Measurements from ENCODE around the gene KIF17. TPM values are rescaled to one million over a fixed set of nuclear protein-coding genes. Genes with fewer than 3 reads are reported as not detected.
"Not testable (repeated sequence)": the region's sequence is repeated elsewhere in the genome, so short reads cannot be mapped to it uniquely, and the experiment has no call there.

KIF17 gene
- total RNA-seq, 1 experiment from 2014 or later, result 0.06 TPM

DNA sequence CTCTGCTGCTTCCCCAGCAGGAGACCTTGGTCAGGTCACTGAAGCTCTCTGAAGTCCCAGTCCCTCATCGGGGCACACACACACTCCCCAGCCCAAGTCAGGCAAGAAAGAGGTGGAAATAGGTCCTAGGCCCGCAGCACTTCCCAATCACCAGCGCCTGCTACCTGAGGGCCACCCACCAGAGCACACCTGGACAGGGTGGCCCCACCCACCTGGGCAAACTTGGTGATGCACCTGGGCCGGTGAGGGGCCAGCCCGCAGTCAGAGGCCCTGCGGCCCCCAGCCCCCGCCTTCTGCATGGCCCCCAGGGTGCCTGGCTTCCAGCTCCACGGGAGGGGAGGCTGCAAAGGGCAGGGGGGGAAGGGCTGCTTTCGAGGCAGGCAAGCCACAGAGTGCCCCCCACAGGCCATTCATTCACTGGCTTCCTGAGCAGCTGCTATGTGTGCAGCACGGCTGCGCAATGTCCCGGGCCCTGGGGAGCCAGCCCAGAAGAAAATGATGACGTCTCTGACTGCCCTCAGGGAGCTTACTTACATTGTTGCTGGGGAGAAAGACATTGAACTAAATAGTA lies 10.0 kb upstream of the KIF17 start:
- DNase-seq (ENCODE audit: low read depth), result no peak

DNA sequence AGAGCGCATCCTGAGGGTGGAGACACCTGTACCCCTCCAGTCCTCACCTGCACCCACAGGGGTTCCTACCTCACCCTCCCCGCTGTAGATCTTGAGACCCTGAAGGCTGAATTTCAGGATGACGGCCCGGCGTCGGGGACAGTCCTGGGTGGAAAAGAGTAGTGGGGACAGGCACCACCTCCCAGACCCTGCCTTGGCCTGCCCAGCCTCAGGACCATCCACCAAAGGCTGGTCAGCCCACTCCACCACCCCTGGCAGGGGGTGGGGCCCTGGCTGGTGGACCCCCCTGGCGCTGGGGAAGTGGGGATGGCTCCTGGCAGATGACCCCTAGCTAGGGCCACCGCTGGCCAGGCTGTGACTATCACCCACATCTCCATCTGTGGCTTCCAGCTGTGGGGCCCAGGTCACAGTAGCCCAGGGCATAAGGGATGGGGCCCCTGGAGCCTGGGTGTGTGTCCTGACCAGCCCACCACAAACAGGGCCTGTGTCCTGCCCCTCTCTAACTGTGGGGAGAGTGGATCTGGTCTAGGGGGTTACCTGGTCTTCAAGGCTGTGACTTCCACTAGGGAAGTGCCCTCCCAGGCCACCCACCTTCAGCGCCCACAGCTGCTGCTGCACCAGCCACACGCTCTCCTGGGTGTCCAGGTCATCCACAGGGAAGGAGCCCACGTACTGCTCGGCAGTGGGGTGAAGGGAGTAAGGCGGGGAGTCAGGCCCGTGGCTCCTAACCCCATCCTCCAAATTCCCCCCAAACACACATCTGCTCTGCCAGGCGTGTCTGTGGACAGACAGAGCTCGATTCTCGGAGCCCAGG lies 9.3 kb upstream of the KIF17 start:
- DNase-seq (ENCODE audit: low read depth), result no peak

DNA sequence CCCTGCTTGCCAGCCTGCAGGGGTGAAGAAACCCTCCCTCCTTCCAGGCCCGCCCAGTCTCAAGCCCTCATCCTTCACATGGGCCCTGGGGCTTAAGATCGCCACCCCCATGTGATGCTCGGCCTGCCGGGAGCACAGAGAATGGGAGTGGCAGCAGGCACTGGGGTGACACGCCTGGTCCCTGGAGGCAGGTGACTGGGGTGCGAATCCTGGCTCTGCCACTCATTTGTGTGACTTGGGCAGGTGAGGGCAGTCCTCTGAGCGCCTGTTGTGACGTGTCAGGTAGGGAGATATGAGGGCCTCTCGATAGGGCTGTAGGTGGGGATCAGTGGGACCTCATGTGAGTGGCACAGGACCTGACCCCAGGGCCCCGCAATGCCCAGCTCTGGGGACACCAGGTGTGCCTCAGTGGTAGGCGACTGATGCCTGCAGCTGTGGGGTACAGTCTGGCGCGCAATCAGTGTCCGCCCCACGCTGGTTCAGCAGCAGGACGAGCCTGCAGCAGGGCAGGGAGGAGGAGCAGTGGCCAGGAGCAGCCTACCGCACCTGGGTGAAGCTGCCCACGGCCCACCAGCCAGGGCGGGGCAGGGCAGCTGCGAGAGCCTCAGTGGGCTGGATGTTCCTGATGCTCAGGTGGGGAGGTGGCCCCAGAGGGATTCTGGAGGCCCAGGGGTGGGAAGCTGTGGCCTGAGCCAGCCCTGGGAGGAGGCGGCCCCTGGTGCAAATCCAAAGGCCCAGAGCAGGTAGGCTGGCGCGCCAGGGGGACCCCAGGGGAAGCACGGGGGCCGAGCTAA lies 8.5 kb upstream of the KIF17 start:
- DNase-seq (ENCODE audit: low read depth), result no peak

DNA sequence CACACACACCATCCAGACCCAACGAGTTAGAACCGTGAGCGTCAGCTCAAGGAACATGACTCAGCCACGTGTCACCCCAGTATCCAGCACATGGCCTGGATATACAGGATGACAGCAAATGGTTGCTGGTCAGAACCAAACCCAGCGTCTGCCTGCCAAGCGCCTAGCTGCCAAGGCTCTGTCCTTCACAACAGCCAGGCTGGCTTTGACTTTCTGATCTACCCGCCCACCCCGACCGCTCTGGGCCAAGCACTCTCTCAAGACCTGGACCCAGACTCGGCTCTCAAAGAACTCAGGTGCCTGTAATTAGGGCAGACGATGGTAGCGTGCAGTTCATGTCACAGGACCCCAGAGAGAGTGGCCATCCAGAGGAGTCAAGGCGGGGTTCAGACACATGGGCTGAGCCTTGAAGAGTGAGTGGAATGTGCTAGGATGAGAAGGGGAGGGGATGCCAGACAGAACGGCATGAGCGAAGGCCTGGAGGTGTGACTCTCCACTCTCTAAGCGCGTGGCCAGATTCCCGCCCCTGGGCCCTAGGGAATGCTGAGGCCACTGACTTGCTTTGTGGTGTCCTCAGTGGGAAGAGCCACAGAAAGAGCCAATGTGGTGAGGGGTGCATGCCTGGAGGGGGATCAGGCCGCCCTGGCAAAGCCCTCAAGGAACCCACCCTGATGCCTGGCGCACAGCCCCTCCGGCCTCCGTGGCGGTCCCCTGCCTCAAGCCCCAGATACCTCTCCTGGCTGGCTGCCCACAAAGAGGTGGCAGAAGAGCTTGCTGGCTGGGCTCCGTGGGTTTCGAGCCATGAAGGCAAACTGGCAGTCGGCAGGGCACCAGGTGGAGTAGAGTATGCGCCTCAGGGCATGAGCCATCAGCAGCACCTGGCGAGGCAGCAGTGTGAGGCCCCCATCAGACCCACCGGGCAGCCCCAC lies 7.6 kb upstream of the KIF17 start:
- DNase-seq (ENCODE audit: low read depth), result peak; percentile 81

DNA sequence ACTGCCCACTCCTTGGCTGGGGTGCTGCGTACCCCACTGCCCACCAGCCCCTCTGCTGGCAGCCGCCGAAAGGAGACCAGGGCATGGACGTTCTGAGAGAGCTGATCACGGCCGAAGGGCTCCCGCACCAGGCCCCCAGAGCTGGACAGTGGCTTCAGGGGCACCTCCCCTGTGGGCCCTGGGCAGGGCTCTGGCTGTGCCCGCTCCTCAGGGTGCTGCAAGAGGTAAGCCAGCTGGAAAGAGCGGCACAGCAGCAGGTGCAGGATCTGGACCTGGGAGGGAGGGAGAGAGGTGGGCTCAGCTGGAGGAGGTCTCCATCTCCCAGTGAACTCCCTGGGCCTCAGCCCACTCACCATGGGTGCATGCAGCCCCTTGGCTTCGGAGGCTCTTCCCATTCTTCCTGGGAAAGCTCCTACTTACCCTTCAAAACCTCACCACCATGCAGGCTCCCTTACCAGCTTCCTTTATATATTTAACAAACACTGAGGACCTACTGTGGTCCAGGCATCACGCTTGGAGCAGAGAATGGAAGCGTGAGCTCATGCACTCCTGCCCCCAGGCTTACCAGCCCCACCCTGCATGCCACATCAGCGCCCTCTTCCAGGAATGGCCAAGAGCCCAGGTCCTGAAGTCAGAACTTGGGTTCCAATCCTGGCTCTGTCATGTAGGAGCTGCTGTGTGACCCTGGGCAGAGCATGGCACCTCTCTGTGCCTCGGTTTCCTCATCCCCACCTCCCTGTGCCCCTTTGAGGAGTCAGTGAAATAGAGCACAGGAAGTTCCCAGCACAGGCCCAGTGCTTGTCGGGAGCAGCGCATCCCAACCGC lies 6.8 kb upstream of the KIF17 start:
- no peak for DNase-seq (ENCODE audit: low read depth)

DNA sequence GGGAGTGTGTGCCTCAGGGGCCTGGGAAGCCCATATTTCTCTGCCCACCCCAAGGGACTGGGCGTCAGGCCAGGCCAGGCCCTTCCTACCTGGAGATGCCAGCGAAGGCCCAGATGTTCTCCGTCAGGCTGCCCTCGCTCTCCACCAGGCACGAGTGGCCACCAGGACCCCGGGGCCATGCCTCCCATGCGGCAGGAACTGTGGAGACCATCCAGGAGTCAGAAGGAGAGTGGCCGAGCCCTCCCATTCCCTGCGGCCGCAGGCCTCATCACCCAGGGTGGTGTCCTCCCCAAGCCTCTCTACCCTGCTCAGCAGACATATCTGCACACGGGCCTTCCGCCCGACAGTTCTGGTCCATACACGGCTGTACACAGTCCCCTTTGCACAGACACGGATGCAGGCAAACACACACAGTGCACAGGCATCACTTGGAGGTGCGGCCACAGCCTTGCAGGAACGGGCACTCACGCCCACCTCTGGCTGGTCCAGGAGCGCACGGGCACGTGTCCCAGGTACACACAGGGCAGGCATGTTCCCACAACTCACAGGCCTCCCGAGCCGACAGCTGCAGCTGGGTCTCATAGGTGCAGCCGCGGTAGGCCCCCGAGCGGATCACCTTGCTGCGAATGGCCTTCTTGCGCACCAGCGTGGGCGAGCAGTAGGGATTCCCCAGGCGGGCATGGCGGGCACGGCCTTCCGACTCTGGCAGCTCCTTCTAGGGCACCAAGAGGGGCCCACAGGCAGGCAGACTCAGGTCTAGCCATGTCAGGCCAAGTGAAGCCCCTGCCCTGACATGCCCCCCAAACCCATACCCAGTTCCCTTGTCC lies 5.9 kb upstream of the KIF17 start:
- DNase-seq (ENCODE audit: low read depth), result no peak

GRCh38 chr1:20723159-20723536 lies 5.3 kb upstream of the KIF17 start:
- no peak for DNase-seq (ENCODE audit: low read depth)

DNA sequence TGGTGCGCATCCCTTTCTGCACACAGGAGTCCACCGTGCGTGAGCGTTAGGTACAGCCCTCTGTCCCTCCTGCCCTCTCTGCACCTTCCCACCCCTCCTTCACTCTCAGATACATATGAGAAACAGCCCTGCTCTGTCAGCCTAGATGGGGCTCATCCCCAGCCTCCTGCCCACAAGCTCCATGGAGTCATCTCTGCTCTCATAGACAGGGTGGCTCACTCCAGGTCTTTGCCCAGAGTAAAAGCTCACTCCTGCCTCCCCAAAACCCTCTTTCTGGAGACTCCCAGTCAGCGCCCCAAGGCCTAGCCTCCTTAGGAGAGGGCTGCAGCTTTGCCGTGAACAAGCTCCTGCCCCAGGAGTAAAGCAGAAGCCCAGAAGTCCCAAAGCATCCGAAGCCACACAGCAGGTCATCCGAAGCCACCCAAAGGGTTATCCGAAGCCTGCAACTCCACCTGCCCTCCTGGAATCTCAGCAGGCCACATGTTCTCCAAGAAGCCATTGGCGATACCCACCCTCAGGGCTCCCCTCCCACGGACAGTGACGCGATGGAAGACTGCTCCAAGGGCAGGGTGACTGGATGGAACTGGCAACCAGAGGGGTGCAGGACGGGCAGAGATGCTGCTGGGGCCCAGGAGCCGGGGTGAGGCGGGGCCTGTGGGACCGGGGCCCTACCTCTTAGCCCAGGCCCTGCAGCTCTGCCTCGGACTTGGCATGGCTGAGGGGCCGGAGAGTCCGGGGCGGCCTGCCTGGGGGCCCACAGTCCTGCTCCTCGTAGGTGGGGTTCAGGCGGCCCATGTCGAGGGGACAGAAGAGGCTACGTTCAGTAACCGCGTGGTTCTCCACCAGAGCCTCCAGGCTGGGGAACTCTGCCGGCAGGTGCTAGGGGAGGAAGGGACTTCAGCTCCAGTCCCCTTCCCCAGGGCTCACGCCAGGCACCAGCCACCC lies 3.6 kb upstream of the KIF17 start:
- no peak for DNase-seq (ENCODE audit: low read depth)

DNA sequence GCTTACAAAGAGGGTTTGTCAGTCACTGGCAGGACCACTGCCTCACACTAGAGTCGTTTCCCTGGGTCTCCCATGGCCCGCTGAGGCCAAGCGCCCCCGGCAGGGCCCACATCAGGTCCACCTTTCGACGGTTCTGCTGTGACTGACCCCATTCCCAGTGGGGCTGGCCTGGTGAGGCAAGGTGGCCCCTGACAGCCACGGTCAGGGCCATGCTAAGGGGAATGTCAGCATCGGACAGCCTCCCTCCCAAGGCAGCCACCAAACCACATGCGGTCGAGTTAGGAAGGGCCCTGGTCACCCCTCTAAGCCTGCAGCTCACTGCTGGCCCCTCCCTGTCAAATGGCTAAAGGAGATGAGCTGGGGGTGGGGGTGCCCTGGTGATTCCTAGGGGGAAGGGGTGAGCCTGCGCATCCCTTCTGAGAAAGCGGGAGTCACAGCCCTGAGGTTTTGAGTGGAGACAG lies 2.9 kb upstream of the KIF17 start:
- DNase-seq (ENCODE audit: low read depth), result no peak

DNA sequence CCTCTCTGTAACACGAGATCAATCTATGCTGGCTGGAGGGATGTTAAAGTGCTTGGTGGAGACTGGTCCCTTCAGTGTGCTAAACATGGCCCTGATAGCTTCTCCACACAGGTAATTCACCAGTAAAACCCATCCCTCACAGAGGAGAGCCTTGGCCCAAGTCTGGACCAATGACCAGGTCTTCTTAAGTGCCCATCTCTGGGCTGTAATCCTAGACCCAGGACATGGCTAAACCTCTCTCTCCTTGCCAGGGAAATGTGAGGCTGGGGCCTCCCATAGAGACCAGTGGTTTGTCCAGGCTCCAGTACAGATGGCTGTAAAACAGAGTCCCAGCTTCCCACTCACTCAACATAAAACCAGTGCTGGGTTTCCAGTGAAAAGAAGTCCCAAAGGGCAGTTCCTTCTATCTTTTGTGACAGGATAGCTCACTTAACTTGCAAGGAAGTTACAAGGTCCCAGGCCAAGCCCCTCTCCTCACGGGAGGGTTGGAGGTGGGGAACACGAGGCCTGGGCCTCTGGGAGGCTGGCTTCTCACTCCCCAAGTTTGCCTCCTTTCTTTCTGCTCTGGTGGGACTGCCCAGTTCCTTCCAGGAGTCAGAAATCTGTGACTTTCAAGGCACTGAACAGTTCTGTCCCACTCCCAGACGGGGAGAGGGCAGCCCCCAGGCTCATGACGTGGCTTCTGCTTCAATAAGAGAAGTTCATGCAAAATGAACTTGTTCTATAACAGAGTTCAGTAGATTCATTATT lies 2.2 kb upstream of the KIF17 start:
- DNase-seq (ENCODE audit: low read depth), result no peak

- no peak for DNase-seq (ENCODE audit: low read depth)
Measured at GRCh38 chr1:20719261-20719660, 1.5 kb upstream of the KIF17 start.

DNA sequence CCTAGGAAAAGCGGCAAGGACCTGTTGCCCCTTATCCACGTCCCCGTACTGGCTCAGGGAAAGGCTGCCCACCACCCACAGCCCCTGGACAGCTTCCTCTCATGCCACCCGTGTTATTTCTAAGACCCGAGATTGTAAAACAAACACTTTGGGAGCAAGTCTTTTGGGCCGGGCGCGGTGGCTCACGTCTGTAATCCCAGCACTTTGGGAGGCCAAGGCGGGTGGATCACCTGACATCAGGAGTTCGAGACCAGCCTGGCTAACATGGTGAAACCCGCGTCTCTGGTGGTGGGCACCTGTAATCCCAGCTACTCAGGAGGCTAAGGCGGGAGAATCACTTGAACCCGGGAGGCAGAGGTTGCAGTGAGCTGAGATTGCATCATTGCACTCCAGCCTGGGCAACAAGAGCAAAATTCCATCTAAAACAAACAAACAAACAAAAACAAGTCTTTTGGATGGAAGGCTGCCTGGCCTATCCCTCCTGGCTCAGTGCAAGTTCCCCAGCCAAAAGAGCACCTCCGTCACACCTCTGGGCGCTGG lies 606 bp upstream of the KIF17 start:
- not testable (repeated sequence) for DNase-seq (ENCODE audit: low read depth)

- DNase-seq (ENCODE audit: low read depth), result no peak
Measured at GRCh38 chr1:20716232-20716631, 1.6 kb downstream of the KIF17 start.

- no peak for DNase-seq (ENCODE audit: low read depth)
Measured at GRCh38 chr1:20715406-20715805, 2.4 kb downstream of the KIF17 start.

- no peak for DNase-seq (ENCODE audit: low read depth)
Measured at GRCh38 chr1:20713440-20713839, 4.4 kb downstream of the KIF17 start.

GRCh38 chr1:20712215-20712577 lies 5.6 kb downstream of the KIF17 start:
- DNase-seq (ENCODE audit: low read depth), result no peak
